Measurements from ENCODE around the gene MYBBP1A.

Gene MYBBP1A

DNA sequence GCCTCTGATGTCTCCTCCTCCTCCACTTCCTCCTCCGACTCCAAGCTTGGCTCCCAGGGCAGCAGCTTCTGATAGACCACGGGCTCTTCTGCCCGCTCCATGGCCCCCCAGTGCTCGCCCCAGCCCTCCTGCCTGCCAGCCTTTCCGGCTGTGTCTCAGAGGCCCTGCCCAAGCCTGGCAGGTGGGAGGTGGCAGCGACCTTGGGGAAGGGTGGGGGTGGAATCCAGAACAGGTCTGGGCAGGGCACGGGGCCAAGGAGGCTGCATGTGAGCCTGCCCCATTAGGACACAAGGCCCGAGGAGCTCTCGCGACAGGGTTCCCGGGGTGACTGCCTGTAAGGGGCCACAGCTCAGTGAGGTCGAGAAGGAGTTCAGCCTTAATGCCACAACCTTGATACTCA lies 5.2 kb upstream of the MYBBP1A start, which contains the start of gene GGT6:
TSS of gene GGT6 (minus strand) at position 157 of the 400 bp plus-strand sequence. CDS start at position 101, 56 bp downstream.
- H3K27ac ChIP-seq (replicated peaks): no peak within 1 kb of the TSS
- TF ChIP-seq, protein P1, sequence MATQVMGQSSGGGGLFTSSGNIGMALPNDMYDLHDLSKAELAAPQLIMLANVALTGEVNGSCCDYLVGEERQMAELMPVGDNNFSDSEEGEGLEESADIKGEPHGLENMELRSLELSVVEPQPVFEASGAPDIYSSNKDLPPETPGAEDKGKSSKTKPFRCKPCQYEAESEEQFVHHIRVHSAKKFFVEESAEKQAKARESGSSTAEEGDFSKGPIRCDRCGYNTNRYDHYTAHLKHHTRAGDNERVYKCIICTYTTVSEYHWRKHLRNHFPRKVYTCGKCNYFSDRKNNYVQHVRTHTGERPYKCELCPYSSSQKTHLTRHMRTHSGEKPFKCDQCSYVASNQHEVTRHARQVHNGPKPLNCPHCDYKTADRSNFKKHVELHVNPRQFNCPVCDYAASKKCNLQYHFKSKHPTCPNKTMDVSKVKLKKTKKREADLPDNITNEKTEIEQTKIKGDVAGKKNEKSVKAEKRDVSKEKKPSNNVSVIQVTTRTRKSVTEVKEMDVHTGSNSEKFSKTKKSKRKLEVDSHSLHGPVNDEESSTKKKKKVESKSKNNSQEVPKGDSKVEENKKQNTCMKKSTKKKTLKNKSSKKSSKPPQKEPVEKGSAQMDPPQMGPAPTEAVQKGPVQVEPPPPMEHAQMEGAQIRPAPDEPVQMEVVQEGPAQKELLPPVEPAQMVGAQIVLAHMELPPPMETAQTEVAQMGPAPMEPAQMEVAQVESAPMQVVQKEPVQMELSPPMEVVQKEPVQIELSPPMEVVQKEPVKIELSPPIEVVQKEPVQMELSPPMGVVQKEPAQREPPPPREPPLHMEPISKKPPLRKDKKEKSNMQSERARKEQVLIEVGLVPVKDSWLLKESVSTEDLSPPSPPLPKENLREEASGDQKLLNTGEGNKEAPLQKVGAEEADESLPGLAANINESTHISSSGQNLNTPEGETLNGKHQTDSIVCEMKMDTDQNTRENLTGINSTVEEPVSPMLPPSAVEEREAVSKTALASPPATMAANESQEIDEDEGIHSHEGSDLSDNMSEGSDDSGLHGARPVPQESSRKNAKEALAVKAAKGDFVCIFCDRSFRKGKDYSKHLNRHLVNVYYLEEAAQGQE (IDR thresholded peaks at IDR 0.05; ENCODE audit: insufficient replicate concordance, low read depth): no peak
- TF ChIP-seq, protein P2, sequence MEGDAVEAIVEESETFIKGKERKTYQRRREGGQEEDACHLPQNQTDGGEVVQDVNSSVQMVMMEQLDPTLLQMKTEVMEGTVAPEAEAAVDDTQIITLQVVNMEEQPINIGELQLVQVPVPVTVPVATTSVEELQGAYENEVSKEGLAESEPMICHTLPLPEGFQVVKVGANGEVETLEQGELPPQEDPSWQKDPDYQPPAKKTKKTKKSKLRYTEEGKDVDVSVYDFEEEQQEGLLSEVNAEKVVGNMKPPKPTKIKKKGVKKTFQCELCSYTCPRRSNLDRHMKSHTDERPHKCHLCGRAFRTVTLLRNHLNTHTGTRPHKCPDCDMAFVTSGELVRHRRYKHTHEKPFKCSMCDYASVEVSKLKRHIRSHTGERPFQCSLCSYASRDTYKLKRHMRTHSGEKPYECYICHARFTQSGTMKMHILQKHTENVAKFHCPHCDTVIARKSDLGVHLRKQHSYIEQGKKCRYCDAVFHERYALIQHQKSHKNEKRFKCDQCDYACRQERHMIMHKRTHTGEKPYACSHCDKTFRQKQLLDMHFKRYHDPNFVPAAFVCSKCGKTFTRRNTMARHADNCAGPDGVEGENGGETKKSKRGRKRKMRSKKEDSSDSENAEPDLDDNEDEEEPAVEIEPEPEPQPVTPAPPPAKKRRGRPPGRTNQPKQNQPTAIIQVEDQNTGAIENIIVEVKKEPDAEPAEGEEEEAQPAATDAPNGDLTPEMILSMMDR (IDR thresholded peaks at IDR 0.05; ENCODE audit: insufficient read depth, low read length): no peak
- TF ChIP-seq GABPA (IDR thresholded peaks at IDR 0.05; ENCODE audit: low read depth): no peak
- no peak for TF ChIP-seq POLR2AphosphoS5 (IDR thresholded peaks at IDR 0.05; ENCODE audit: low read depth)
- no peak for DNase-seq (ENCODE audit: low read depth in 1 of 2, low spot score in 1 of 2)
- no peaks in the 10 kb centered on the region for H3K27me3 ChIP-seq (ENCODE audit: insufficient read depth, poor library complexity, severe bottlenecking)
- no peak within 1 kb of the TSS for H3K4me3 ChIP-seq (replicated peaks; ENCODE audit: insufficient read depth, low read length)

DNA sequence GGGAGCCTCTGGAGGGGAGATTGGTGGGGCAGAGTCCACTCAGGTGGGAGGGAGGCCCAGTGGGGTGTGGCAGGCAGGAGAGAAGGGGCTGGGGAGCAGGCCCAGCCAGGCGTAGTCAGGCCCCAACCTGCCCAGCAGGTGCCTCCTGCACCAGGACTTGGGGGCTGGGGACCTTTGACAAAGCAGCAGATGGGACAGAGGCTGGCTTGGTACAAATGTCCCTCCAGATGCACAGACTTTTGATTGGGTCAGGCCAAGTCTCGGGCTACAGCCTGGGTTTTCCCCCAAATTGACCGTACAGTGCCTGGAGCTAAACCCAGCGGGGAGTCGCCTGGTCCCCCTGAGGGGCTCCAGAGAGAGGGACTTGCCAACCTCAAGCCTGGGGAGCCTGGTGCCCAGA lies 4.8 kb upstream of the MYBBP1A start:
- Histone ChIP-seq H3K4me3 (replicated peaks; ENCODE audit: insufficient read depth, low read length) (no peak overlapping the region), H3K27me3 (ENCODE audit: insufficient read depth, poor library complexity, severe bottlenecking) (no peaks in the 10 kb centered on the region), H3K27ac (replicated peaks) (no peak overlapping the region)
- DNase-seq (ENCODE audit: low read depth in 1 of 2, low spot score in 1 of 2): no peak
- TF ChIP-seq, protein P2 (IDR thresholded peaks at IDR 0.05; ENCODE audit: insufficient read depth, low read length): no peak
- TF ChIP-seq POLR2AphosphoS5 (IDR thresholded peaks at IDR 0.05; ENCODE audit: low read depth) (no peak), GABPA (IDR thresholded peaks at IDR 0.05; ENCODE audit: low read depth) (no peak), SPI1 (IDR thresholded peaks at IDR 0.05; ENCODE audit: borderline replicate concordance, low read depth) (no peak)
- TF ChIP-seq, protein P1 (IDR thresholded peaks at IDR 0.05; ENCODE audit: insufficient replicate concordance, low read depth): no peak

DNA sequence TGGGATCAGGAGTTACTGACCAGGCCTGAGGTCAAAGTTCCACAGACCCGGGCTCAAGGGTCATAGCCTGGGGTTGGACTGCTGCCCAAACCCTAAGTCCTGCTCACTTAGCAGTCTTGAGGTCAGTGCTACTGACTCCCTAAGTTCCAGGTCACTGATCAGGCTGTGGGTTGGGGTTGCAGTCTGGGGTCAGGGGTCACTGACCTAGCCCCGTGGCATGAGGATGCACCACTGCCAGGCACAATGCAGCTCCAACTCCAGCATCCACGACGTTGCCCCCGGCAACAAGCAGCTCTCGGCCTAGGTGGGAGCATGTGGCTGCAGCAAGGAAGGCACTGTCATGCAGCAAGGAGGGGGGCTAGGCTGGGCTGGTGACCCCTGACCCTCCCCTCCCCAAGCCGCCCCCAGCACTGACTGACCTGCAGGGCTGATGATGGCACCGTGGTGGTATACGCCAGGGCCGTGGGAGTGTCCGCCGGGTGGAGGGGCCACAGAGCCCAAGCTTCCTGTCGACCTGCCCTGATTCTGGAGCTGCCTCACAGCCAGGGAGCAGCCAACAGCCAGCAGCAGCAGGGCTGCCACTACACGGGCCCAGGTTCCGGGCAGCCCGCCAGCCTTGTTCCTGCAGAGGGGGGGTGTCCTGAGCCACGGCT lies 4.1 kb upstream of the MYBBP1A start:
- DNase-seq (ENCODE audit: low read depth in 1 of 2, low spot score in 1 of 2): no peak
- no peak overlapping the region for H3K4me3 ChIP-seq (replicated peaks; ENCODE audit: insufficient read depth, low read length)
- no peak overlapping the region for H3K27ac ChIP-seq (replicated peaks)
- TF ChIP-seq, protein P2 (IDR thresholded peaks at IDR 0.05; ENCODE audit: insufficient read depth, low read length): no peak
- TF ChIP-seq, protein P1 (IDR thresholded peaks at IDR 0.05; ENCODE audit: insufficient replicate concordance, low read depth): no peak
- no peaks in the 10 kb centered on the region for H3K27me3 ChIP-seq (ENCODE audit: insufficient read depth, poor library complexity, severe bottlenecking)
